ENCODE results near the gene SPRED3. TPM values are rescaled to one million over a fixed set of nuclear protein-coding genes. Genes with fewer than 3 reads are reported as not detected.

Gene SPRED3
- total RNA-seq, 1 donor, result 3.9 TPM

- no peak overlapping the region for H3K4me3 ChIP-seq (ENCODE audit: low read depth, low read length)
- DNase-seq (ENCODE audit: low read depth), result no peak
- no peak for TF ChIP-seq CTCF (IDR thresholded peaks at IDR 0.05; ENCODE audit: insufficient read depth, low read depth, low read length)
Measured at GRCh38 chr19:38400361-38400760, 11.9 kb downstream of the SPRED3 start.

- TF ChIP-seq CTCF (IDR thresholded peaks at IDR 0.05; ENCODE audit: insufficient read depth, low read depth, low read length), result no peak
- DNase-seq (ENCODE audit: low read depth), result peak; percentile 22
- no peak overlapping the region for H3K4me3 ChIP-seq (ENCODE audit: low read depth, low read length)
Measured at GRCh38 chr19:38401148-38401547, 12.7 kb downstream of the SPRED3 start.

GRCh38 chr19:38402623-38402966 is 14.1 kb downstream of the SPRED3 start:
- no peak for DNase-seq (ENCODE audit: low read depth)
- peak overlapping the region; percentile 59 for H3K4me3 ChIP-seq (ENCODE audit: low read depth, low read length)
- no peak for TF ChIP-seq CTCF (IDR thresholded peaks at IDR 0.05; ENCODE audit: insufficient read depth, low read depth, low read length)

- peak; percentile 96 for DNase-seq (ENCODE audit: low read depth)
- peak; percentile 90 for TF ChIP-seq CTCF (IDR thresholded peaks at IDR 0.05; ENCODE audit: insufficient read depth, low read depth, low read length)
Measured at GRCh38 chr19:38402967-38403674, 14.6 kb downstream of the SPRED3 start, which contains the start of gene FAM98C. Gene FAM98C, plus strand, starts transcription at chr19:38403093. Its CDS starts 61 bp downstream, at chr19:38403154.

GRCh38 chr19:38404858-38405257 is 16.4 kb downstream of the SPRED3 start:
- DNase-seq (ENCODE audit: low read depth), result no peak
- no peak for TF ChIP-seq CTCF (IDR thresholded peaks at IDR 0.05; ENCODE audit: insufficient read depth, low read depth, low read length)

More at GRCh38 chr19:38402967-38403674, 14.6 kb downstream of the SPRED3 start, which contains the start of gene FAM98C:
- H3K4me3 ChIP-seq (ENCODE audit: low read depth, low read length), result peak within 1 kb of the TSS; percentile 90

GRCh38 chr19:38405276-38405675 is 16.8 kb downstream of the SPRED3 start:
- no peak for TF ChIP-seq CTCF (IDR thresholded peaks at IDR 0.05; ENCODE audit: insufficient read depth, low read depth, low read length)

More at GRCh38 chr19:38404858-38405257, 16.4 kb downstream of the SPRED3 start:
- H3K4me3 ChIP-seq (ENCODE audit: low read depth, low read length), result no peak overlapping the region

More at GRCh38 chr19:38405276-38405675, 16.8 kb downstream of the SPRED3 start:
- no peak for DNase-seq (ENCODE audit: low read depth)
- no peak overlapping the region for H3K4me3 ChIP-seq (ENCODE audit: low read depth, low read length)
